Left forelimb (tissue), 1 donor: ENCODE measurements around the gene RGS9.

Experiments
- DNase-seq: peaks from one replicate; pipeline ENCODE4 v3.0.0-alpha.2; 2018; ENCODE audit warnings: low spot score

RGS9 gene

GRCh38 chr17:65261152-65261551 lies 124.0 kb downstream of the RGS9 start:
- no peak for DNase-seq

GRCh38 chr17:65261682-65262636 lies 124.8 kb downstream of the RGS9 start:
- no peak for DNase-seq

- no peak for DNase-seq
These were observed 128.1 kb downstream of the RGS9 start for GRCh38 chr17:65265276-65265675.

GRCh38 chr17:65268832-65269231 lies 131.7 kb downstream of the RGS9 start:
- no peak for DNase-seq

- no peak for DNase-seq
These were observed 133.5 kb downstream of the RGS9 start for GRCh38 chr17:65270499-65271253.

- no peak for DNase-seq
These were observed 134.1 kb downstream of the RGS9 start for GRCh38 chr17:65271296-65271695.
